Adrenal gland (tissue), 5 donors: ENCODE measurements around the gene CECR2.

ENCODE experiments used
- POLR2A ChIP-seq, 2 donors: fragments of 450-650 bp; IDR thresholded peaks; one replicate each; pipeline ENCODE4 v1.6.1; 2017; ENCODE audit warnings: antibody characterized with exemption in 2 of 2, mild to moderate bottlenecking in 2 of 2, moderate library complexity in 1 of 2
- TF ChIP-seq, protein P1 (sequence below), 6 experiments: fragments of 450-650 bp in 4 of 6; fragments of 200-600 bp in 2 of 6; sonication (generic) in 1 of 6; IDR thresholded peaks; 1 replicate in 5 of 6; 2 replicates in 1 of 6; pipeline versions ENCODE4 v1.5.1 to v1.8.0; 2016 to 2021; ENCODE audit warnings: antibody characterized with exemption in 6 of 6, mild to moderate bottlenecking in 2 of 6, moderate library complexity in 1 of 6
- donor health status: DM: no; HTN: no; CAD: no.

DNA sequence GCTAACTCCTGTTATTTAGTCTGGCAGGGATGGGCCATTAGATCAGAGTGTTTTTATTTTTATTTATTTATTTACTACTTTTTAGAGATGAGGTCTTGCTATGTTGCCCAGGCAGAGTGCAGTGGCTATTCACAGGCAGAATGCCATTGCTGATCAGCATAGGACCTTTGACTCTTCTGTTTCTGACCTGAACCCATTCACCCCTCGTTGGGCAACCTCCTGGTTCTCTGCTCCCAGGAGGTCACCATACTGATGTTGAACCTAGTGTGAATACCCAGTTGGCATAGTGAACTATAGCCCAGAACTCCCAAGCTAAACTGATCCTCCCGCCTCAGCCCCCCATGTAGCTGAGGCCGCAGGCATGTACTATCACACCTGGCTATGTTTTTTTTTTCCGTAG, 16.5 kb upstream of the CECR2 start:
- TF ChIP-seq, protein P1, sequence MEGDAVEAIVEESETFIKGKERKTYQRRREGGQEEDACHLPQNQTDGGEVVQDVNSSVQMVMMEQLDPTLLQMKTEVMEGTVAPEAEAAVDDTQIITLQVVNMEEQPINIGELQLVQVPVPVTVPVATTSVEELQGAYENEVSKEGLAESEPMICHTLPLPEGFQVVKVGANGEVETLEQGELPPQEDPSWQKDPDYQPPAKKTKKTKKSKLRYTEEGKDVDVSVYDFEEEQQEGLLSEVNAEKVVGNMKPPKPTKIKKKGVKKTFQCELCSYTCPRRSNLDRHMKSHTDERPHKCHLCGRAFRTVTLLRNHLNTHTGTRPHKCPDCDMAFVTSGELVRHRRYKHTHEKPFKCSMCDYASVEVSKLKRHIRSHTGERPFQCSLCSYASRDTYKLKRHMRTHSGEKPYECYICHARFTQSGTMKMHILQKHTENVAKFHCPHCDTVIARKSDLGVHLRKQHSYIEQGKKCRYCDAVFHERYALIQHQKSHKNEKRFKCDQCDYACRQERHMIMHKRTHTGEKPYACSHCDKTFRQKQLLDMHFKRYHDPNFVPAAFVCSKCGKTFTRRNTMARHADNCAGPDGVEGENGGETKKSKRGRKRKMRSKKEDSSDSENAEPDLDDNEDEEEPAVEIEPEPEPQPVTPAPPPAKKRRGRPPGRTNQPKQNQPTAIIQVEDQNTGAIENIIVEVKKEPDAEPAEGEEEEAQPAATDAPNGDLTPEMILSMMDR (IDR thresholded peaks at IDR 0.05), result no peak
- no peak for TF ChIP-seq POLR2A (IDR thresholded peaks at IDR 0.05)
